Transverse colon (tissue), 4 donors: ENCODE results near the gene ABCC11.

Experiments
- EP300 ChIP-seq: sonication (generic); formaldehyde crosslinking; IDR thresholded peaks from one replicate; pipeline ENCODE4 v1.6.1; 2017; ENCODE audit warnings: antibody characterized with exemption, low read depth
- POLR2A ChIP-seq: fragments of 450-650 bp; IDR thresholded peaks from one replicate; pipeline ENCODE4 v1.6.1; 2016; ENCODE audit warnings: antibody characterized with exemption, mild to moderate bottlenecking, moderate library complexity
- POLR2AphosphoS5 ChIP-seq, 3 donors: sonication (generic); formaldehyde crosslinking; IDR thresholded peaks; one replicate each; pipeline ENCODE4 v1.6.1; 2016; ENCODE audit warnings: antibody characterized with exemption in 3 of 3
- TF ChIP-seq, protein P1 (sequence below), 5 experiments: fragments of 200-600 bp in 3 of 5; fragments of 450-650 bp in 2 of 5; sonication (generic) in 3 of 5; IDR thresholded peaks; 1 replicate in 2 of 5; 2 replicates in 3 of 5; pipeline ENCODE4 v1.5.1; 2016 to 2017; ENCODE audit warnings: antibody characterized with exemption in 5 of 5, inconsistent platforms in 3 of 5, mild to moderate bottlenecking in 2 of 5, moderate library complexity in 1 of 5

DNA sequence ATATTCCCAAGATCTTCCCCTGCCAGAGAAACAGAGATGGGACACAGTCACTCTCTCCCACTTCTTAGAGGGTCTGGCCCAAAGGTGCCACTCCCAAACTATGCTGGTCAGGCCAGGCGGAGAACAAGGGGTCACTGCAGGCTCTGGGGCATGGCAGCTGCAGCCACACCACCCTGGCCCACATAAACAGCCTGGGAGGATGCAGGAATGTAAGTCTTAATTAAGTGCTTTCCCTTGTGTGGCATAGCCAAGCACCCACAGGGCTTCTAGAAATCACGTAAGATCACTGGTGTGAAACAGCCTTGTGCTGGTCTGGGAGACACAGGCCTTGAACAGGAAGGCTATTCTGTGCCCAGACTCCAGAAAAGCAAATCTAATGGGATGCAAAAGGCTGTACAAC is 123.1 kb downstream of the ABCC11 start:
- TF ChIP-seq, protein P1, sequence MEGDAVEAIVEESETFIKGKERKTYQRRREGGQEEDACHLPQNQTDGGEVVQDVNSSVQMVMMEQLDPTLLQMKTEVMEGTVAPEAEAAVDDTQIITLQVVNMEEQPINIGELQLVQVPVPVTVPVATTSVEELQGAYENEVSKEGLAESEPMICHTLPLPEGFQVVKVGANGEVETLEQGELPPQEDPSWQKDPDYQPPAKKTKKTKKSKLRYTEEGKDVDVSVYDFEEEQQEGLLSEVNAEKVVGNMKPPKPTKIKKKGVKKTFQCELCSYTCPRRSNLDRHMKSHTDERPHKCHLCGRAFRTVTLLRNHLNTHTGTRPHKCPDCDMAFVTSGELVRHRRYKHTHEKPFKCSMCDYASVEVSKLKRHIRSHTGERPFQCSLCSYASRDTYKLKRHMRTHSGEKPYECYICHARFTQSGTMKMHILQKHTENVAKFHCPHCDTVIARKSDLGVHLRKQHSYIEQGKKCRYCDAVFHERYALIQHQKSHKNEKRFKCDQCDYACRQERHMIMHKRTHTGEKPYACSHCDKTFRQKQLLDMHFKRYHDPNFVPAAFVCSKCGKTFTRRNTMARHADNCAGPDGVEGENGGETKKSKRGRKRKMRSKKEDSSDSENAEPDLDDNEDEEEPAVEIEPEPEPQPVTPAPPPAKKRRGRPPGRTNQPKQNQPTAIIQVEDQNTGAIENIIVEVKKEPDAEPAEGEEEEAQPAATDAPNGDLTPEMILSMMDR (IDR thresholded peaks at IDR 0.05) = no peak
- TF ChIP-seq EP300 = no peak
- no peak for TF ChIP-seq POLR2A
- TF ChIP-seq POLR2AphosphoS5 (IDR thresholded peaks at IDR 0.05) = no peak
